H9 (cell line): ENCODE results near the gene ITGB2. TPM values are rescaled to one million over a fixed set of nuclear protein-coding genes. Genes with fewer than 3 reads are reported as not detected.

Experiments used
- DNase-seq: peaks from one replicate; pipeline ENCODE4 v3.0.0-alpha.2; 2017
- H2AFZ ChIP-seq: one replicate; pipeline ENCODE4 v1.6.1; 2013; ENCODE audit warnings: mild to moderate bottlenecking, low read length, control low read depth, moderate library complexity
- H2AK5ac ChIP-seq: 2 replicates; pipeline ENCODE4 v1.6.1; 2013; ENCODE audit warnings: low read length, control low read depth, mixed read lengths; ENCODE audit not compliant: insufficient read length
- H2BK120ac ChIP-seq: one replicate; pipeline ENCODE4 v1.6.1; 2013; ENCODE audit warnings: low read depth, mild to moderate bottlenecking, low read length, control low read depth, inconsistent platforms; ENCODE audit not compliant: poor library complexity, severe bottlenecking
- H2BK12ac ChIP-seq: 2 replicates; pipeline ENCODE4 v1.6.1; 2013; ENCODE audit warnings: low read length, control low read depth, mixed read lengths, low read depth; ENCODE audit not compliant: insufficient read length
- H2BK15ac ChIP-seq: 2 replicates; pipeline ENCODE4 v1.6.1; 2013; ENCODE audit warnings: low read depth, low read length, control low read depth
- H2BK20ac ChIP-seq: one replicate; pipeline ENCODE4 v1.6.1; 2013; ENCODE audit warnings: low read depth, mild to moderate bottlenecking, low read length, control low read depth, inconsistent platforms; ENCODE audit not compliant: poor library complexity, severe bottlenecking
- H2BK5ac ChIP-seq: 2 replicates; pipeline ENCODE4 v1.6.1; 2013; ENCODE audit warnings: low read length, control low read depth, mixed read lengths; ENCODE audit not compliant: insufficient read length
- H3K14ac ChIP-seq: 2 replicates; pipeline ENCODE4 v1.6.1; 2013; ENCODE audit warnings: low read length, control low read depth; ENCODE audit not compliant: insufficient read depth
- H3K18ac ChIP-seq: 2 replicates; pipeline ENCODE4 v1.6.1; 2013; ENCODE audit warnings: low read depth, mild to moderate bottlenecking, mixed read lengths, low read length, control low read depth; ENCODE audit not compliant: insufficient read length
- H3K23ac ChIP-seq: 2 replicates; pipeline ENCODE4 v1.6.1; 2013; ENCODE audit warnings: low read length, control low read depth, mixed read lengths, low read depth; ENCODE audit not compliant: insufficient read length
- H3K23me2 ChIP-seq: 2 replicates; pipeline ENCODE4 v1.6.1; 2013; ENCODE audit warnings: low read depth, mild to moderate bottlenecking, mixed read lengths, low read length, control low read depth; ENCODE audit not compliant: insufficient read length, poor library complexity, severe bottlenecking
- H3K27ac ChIP-seq: 2 replicates; pipeline ENCODE4 v1.5.1; 2013; ENCODE audit warnings: low read length, control low read depth, mixed read lengths, low read depth; ENCODE audit not compliant: insufficient read length
- H3K27me3 ChIP-seq: 2 replicates; pipeline ENCODE4 v1.6.1; 2013; ENCODE audit warnings: low read length, control low read depth, inconsistent platforms; ENCODE audit not compliant: insufficient read depth
- H3K4ac ChIP-seq: 2 replicates; pipeline ENCODE4 v1.6.1; 2013; ENCODE audit warnings: low read depth, mild to moderate bottlenecking, control low read depth, inconsistent platforms, low read length, moderate library complexity
- H3K4me1 ChIP-seq: 2 replicates; pipeline ENCODE4 v1.6.1; 2013; ENCODE audit warnings: low read length, control low read depth, inconsistent platforms; ENCODE audit not compliant: insufficient read depth
- H3K4me2 ChIP-seq: 2 replicates; pipeline ENCODE4 v1.6.1; 2013; ENCODE audit warnings: low read length, control low read depth, mixed read lengths; ENCODE audit not compliant: insufficient read length, insufficient read depth
- H3K56ac ChIP-seq: 2 replicates; pipeline ENCODE4 v1.6.1; 2013; ENCODE audit warnings: low read depth, mild to moderate bottlenecking, mixed read lengths, low read length, control low read depth; ENCODE audit not compliant: insufficient read length
- H3K79me1 ChIP-seq: 2 replicates; pipeline ENCODE4 v1.6.1; 2013; ENCODE audit warnings: low read depth, mild to moderate bottlenecking, moderate library complexity, low read length, control low read depth, inconsistent platforms; ENCODE audit not compliant: insufficient read depth, poor library complexity, severe bottlenecking
- H3K79me2 ChIP-seq: 2 replicates; pipeline ENCODE4 v1.6.1; 2013; ENCODE audit warnings: low read length, control low read depth, inconsistent platforms; ENCODE audit not compliant: insufficient read depth
- H3K9ac ChIP-seq: 2 replicates; pipeline ENCODE4 v1.6.1; 2013; ENCODE audit warnings: low read length, control low read depth, mixed read lengths; ENCODE audit not compliant: insufficient read length; ENCODE audit errors: extremely low read depth
- H3K9me3 ChIP-seq: one replicate; pipeline ENCODE4 v1.6.1; 2013; ENCODE audit warnings: low read depth, low read length, inconsistent platforms; ENCODE audit not compliant: control insufficient read depth
- H3T11ph ChIP-seq: one replicate; pipeline ENCODE4 v1.6.1; 2013; ENCODE audit warnings: mild to moderate bottlenecking, low read length, control low read depth, inconsistent platforms
- H4K20me1 ChIP-seq: one replicate; pipeline ENCODE4 v1.6.1; 2013; ENCODE audit not compliant: control insufficient read depth, insufficient read length, insufficient read depth
- H4K5ac ChIP-seq: 2 replicates; pipeline ENCODE4 v1.6.1; 2013; ENCODE audit warnings: low read depth, mild to moderate bottlenecking, mixed read lengths, low read length, control low read depth; ENCODE audit not compliant: insufficient read length
- H4K8ac ChIP-seq: replicated peaks from 2 replicates; pipeline ENCODE4 v1.6.1; 2013; ENCODE audit warnings: low read length, control low read depth, mixed read lengths, low read depth; ENCODE audit not compliant: insufficient read length
- H4K91ac ChIP-seq: 2 replicates; pipeline ENCODE4 v1.6.1; 2013; ENCODE audit warnings: low read depth, mild to moderate bottlenecking, moderate library complexity, mixed read lengths, low read length, control low read depth; ENCODE audit not compliant: insufficient read length
- H3K27ac Mint-ChIP-seq, 3 experiments: 2 replicates in 2 of 3; 3 replicates in 1 of 3; pipeline ENCODE4 v1.8.0; 2020 to 2021; ENCODE audit warnings: mixed read lengths in 3 of 3, mild to moderate bottlenecking in 1 of 3, moderate library complexity in 1 of 3
- H3K27me3 Mint-ChIP-seq: 2 replicates; pipeline ENCODE4 v1.8.0; 2021; ENCODE audit warnings: low read depth, mild to moderate bottlenecking, moderate library complexity, mixed read lengths
- H3K36me3 Mint-ChIP-seq, 3 experiments: 2 replicates in 2 of 3; 3 replicates in 1 of 3; pipeline ENCODE4 v1.8.0; 2020 to 2021; ENCODE audit warnings: low read depth in 3 of 3, mixed read lengths in 3 of 3; ENCODE audit not compliant: insufficient read depth in 1 of 3
- H3K4me1 Mint-ChIP-seq, 2 experiments: 2 replicates each; pipeline ENCODE4 v1.8.0; 2020; ENCODE audit warnings: mixed read lengths in 2 of 2
- H3K4me3 Mint-ChIP-seq, 2 experiments: 2 replicates in 1 of 2; 3 replicates in 1 of 2; pipeline ENCODE4 v1.8.0; 2020 to 2021; ENCODE audit warnings: mild to moderate bottlenecking in 2 of 2, mixed read lengths in 2 of 2, moderate library complexity in 1 of 2
- H3K9me3 Mint-ChIP-seq, 2 experiments: 2 replicates in 1 of 2; 3 replicates in 1 of 2; pipeline ENCODE4 v1.8.0; 2020; ENCODE audit warnings: mild to moderate bottlenecking in 2 of 2, mixed read lengths in 2 of 2, moderate library complexity in 1 of 2
- WGBS: extraction: QIAGEN DNeasy Blood & Tissue Kit; methylation state at CpG from one replicate; pipeline ENCODE4 v1.1.7; 2013; ENCODE audit warnings: missing lambda C conversion rate, low lambda C conversion rate, mixed read lengths; ENCODE audit not compliant: insufficient read length; ENCODE audit errors: extremely low coverage; 5-methylcytosine and 5-hydroxymethylcytosine counted together
- total RNA-seq: library from RNA; stranded (reverse); gene quantifications from 2 replicates; pipeline ENCODE4 v1.2.1, GENCODE V29; 2021
- TF ChIP-seq, protein P1 (sequence below): fragments of 200-600 bp; sonication (generic); conservative IDR thresholded peaks from 3 replicates; pipeline ENCODE4 v1.8.0; 2021; ENCODE audit warnings: antibody characterized with exemption, mild to moderate bottlenecking

Gene ITGB2
- total RNA-seq, 1 experiment from 2014 or later = 1.1 TPM

DNA sequence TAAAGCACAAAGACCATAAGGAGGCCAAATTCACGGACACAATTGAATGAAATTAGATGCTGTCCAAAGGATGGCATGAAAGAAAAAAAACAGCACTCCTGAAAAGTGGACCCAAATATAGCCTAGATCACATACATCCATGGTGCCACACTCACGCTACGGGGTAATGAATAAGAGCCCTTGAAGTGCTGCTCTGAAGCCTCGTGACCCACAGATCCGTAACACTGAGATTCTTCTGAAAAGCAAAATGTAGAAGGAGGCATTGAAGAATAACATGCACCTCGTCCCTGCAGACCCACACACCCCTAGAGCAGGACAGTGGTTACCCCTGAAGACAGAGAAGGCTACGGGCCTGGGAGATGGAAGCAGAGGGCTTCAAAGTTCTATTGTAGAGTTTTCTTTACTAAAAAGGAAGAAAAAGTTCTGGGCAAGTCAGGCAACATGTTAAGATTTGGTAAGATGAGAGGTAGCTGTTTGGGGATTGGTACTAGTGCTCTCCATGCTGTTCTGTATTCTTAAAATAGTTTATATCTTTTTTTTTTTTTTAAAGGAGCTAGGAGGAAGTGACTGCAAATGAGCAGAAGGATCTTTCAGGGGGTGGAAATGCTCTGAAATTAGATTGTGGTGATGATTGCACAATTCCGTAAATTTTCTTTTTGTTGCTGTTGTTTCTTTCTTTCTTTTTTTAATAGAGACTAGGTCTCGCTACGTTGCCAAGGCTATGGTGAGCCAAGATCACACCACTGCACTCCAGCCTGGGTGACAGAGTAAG is 4.1 kb upstream of the ITGB2 start:
- no peaks in the 10 kb centered on the region for H3K9me3 ChIP-seq
- H3K23ac ChIP-seq = no peak overlapping the region
- no peak overlapping the region for H2BK15ac ChIP-seq
- Mint-ChIP-seq H3K9me3 (peaks cover 2% of the 10 kb centered on the region in 2 experiments; a peak in 1 of 5 replicates), H3K4me3 (no peak overlapping the region), H3K27me3 (peaks cover 67% of the 10 kb centered on the region), H3K27ac (no peak overlapping the region), H3K4me1 (peaks cover 25 to 48% of the 10 kb centered on the region in 2 experiments), H3K36me3 (no peaks in the 10 kb centered on the region; a peak in 1 of 7 replicates)
- no peak overlapping the region for H2BK12ac ChIP-seq
- TF ChIP-seq, protein P1, sequence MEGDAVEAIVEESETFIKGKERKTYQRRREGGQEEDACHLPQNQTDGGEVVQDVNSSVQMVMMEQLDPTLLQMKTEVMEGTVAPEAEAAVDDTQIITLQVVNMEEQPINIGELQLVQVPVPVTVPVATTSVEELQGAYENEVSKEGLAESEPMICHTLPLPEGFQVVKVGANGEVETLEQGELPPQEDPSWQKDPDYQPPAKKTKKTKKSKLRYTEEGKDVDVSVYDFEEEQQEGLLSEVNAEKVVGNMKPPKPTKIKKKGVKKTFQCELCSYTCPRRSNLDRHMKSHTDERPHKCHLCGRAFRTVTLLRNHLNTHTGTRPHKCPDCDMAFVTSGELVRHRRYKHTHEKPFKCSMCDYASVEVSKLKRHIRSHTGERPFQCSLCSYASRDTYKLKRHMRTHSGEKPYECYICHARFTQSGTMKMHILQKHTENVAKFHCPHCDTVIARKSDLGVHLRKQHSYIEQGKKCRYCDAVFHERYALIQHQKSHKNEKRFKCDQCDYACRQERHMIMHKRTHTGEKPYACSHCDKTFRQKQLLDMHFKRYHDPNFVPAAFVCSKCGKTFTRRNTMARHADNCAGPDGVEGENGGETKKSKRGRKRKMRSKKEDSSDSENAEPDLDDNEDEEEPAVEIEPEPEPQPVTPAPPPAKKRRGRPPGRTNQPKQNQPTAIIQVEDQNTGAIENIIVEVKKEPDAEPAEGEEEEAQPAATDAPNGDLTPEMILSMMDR = no peak
- H3K4me1 ChIP-seq = peaks cover 6% of the 10 kb centered on the region; the same call in 1 of the 2 replicates
- H4K91ac ChIP-seq = no peak overlapping the region
- no peak overlapping the region for H3K4ac ChIP-seq
- H4K5ac ChIP-seq = no peak overlapping the region
- H3K23me2 ChIP-seq = no peaks in the 10 kb centered on the region
- no peak overlapping the region for H3K56ac ChIP-seq
- no peaks in the 10 kb centered on the region for H4K20me1 ChIP-seq
- no peak overlapping the region for H3K27ac ChIP-seq
- H3K18ac ChIP-seq = no peak overlapping the region
- H2AK5ac ChIP-seq = no peak overlapping the region
- no CpG with 5 or more reads among the region's 10 CpGs for WGBS
- no peak overlapping the region for H3K4me2 ChIP-seq
- no peak overlapping the region for H3K14ac ChIP-seq
- DNase-seq = no peak
- H4K8ac ChIP-seq = no peak overlapping the region
- H3T11ph ChIP-seq = no peak overlapping the region
- peaks cover 47% of the 10 kb centered on the region; the same call in 1 of the 2 replicates for H3K27me3 ChIP-seq
- H3K79me1 ChIP-seq = no peaks in the 10 kb centered on the region
- no peaks in the 10 kb centered on the region for H3K79me2 ChIP-seq
- no peak overlapping the region for H2AFZ ChIP-seq
- no peak overlapping the region for H3K9ac ChIP-seq
- H2BK5ac ChIP-seq = no peak overlapping the region
- no peak overlapping the region for H2BK20ac ChIP-seq
- H2BK120ac ChIP-seq = no peak overlapping the region
